ENCODE data around the gene NMNAT2.
A peak's percentile ranks its signal among the peaks of the same experiment; 100 is the strongest.

Gene NMNAT2

GRCh38 chr1:183416850-183417771, 1.1 kb downstream of the NMNAT2 start:
- Histone ChIP-seq H3K4me2 (ENCODE audit: low read length) (no peak overlapping the region), H2AFZ (ENCODE audit: low read depth, low read length) (no peak overlapping the region), H3K9ac (ENCODE audit: low read length) (no peak overlapping the region), H3K79me2 (ENCODE audit: low read length) (no peaks in the 10 kb centered on the region), H3K27me3 (ENCODE audit: low read depth, low read length) (no peaks in the 10 kb centered on the region), H3K36me3 (replicated peaks; ENCODE audit: low read depth, low read length) (no peaks in the 10 kb centered on the region), H3K4me1 (ENCODE audit: low read length) (no peaks in the 10 kb centered on the region), H4K20me1 (ENCODE audit: insufficient read depth, low read length) (no peaks in the 10 kb centered on the region), H3K27ac (ENCODE audit: low read length) (no peak overlapping the region), H3K9me3 (ENCODE audit: insufficient read depth, low read length) (no peaks in the 10 kb centered on the region), H3K4me3 (ENCODE audit: low read length) (no peak overlapping the region)
- TF ChIP-seq CTCF (IDR thresholded peaks at IDR 0.05; ENCODE audit: low read depth, low read length) (no peak), EZH2phosphoT487 (IDR thresholded peaks at IDR 0.05; ENCODE audit: low read depth) (no peak)

GRCh38 chr1:183414365-183414764, 3.8 kb downstream of the NMNAT2 start:
- Histone ChIP-seq H3K9me3 (ENCODE audit: insufficient read depth, low read length) (no peaks in the 10 kb centered on the region), H3K9ac (ENCODE audit: low read length) (no peak overlapping the region), H3K79me2 (ENCODE audit: low read length) (no peaks in the 10 kb centered on the region)

GRCh38 chr1:183411091-183411490, 7.1 kb downstream of the NMNAT2 start:
- H3K4me1 ChIP-seq (ENCODE audit: low read length): peaks cover 15% of the 10 kb centered on the region
- no peak overlapping the region for H3K4me3 ChIP-seq (ENCODE audit: low read length)
- no peaks in the 10 kb centered on the region for H4K20me1 ChIP-seq (ENCODE audit: insufficient read depth, low read length)
- no peak overlapping the region for H3K27ac ChIP-seq (ENCODE audit: low read length)
- TF ChIP-seq CTCF (IDR thresholded peaks at IDR 0.05; ENCODE audit: low read depth, low read length) (no peak), EZH2phosphoT487 (IDR thresholded peaks at IDR 0.05; ENCODE audit: low read depth) (no peak)
- H2AFZ ChIP-seq (ENCODE audit: low read depth, low read length): no peak overlapping the region
- no peaks in the 10 kb centered on the region for H3K9me3 ChIP-seq (ENCODE audit: insufficient read depth, low read length)
- H3K36me3 ChIP-seq (replicated peaks; ENCODE audit: low read depth, low read length): no peaks in the 10 kb centered on the region
- no peak overlapping the region for H3K9ac ChIP-seq (ENCODE audit: low read length)
- no peaks in the 10 kb centered on the region for H3K79me2 ChIP-seq (ENCODE audit: low read length)
- no peak overlapping the region for H3K4me2 ChIP-seq (ENCODE audit: low read length)
- H3K27me3 ChIP-seq (ENCODE audit: low read depth, low read length): peaks cover 4% of the 10 kb centered on the region; the same call in 1 of the 2 replicates

More at GRCh38 chr1:183414365-183414764, 3.8 kb downstream of the NMNAT2 start:
- Histone ChIP-seq H3K4me1 (ENCODE audit: low read length) (no peaks in the 10 kb centered on the region), H4K20me1 (ENCODE audit: insufficient read depth, low read length) (no peaks in the 10 kb centered on the region), H3K4me3 (ENCODE audit: low read length) (no peak overlapping the region), H3K36me3 (replicated peaks; ENCODE audit: low read depth, low read length) (no peaks in the 10 kb centered on the region), H2AFZ (ENCODE audit: low read depth, low read length) (no peak overlapping the region), H3K4me2 (ENCODE audit: low read length) (no peak overlapping the region), H3K27me3 (ENCODE audit: low read depth, low read length) (no peaks in the 10 kb centered on the region), H3K27ac (ENCODE audit: low read length) (no peak overlapping the region)
- TF ChIP-seq EZH2phosphoT487 (IDR thresholded peaks at IDR 0.05; ENCODE audit: low read depth) (no peak), CTCF (IDR thresholded peaks at IDR 0.05; ENCODE audit: low read depth, low read length) (no peak)

- H3K36me3 ChIP-seq (replicated peaks; ENCODE audit: low read depth, low read length): no peaks in the 10 kb centered on the region
- peak overlapping the region; percentile 59 for H3K27ac ChIP-seq (ENCODE audit: low read length)
- no peaks in the 10 kb centered on the region for H3K79me2 ChIP-seq (ENCODE audit: low read length)
- H3K9ac ChIP-seq (ENCODE audit: low read length): no peak overlapping the region; the same call in none of the 2 replicates
- peaks cover 15% of the 10 kb centered on the region for H3K4me1 ChIP-seq (ENCODE audit: low read length)
- H3K4me2 ChIP-seq (ENCODE audit: low read length): peak overlapping the region; percentile 56
- no peak overlapping the region for H3K4me3 ChIP-seq (ENCODE audit: low read length)
- TF ChIP-seq EZH2phosphoT487 (IDR thresholded peaks at IDR 0.05; ENCODE audit: low read depth) (no peak), CTCF (IDR thresholded peaks at IDR 0.05; ENCODE audit: low read depth, low read length) (no peak)
- H3K9me3 ChIP-seq (ENCODE audit: insufficient read depth, low read length): no peaks in the 10 kb centered on the region
- no peaks in the 10 kb centered on the region for H4K20me1 ChIP-seq (ENCODE audit: insufficient read depth, low read length)
- peak overlapping the region; percentile 81; the same call in 1 of the 2 replicates for H2AFZ ChIP-seq (ENCODE audit: low read depth, low read length)
- H3K27me3 ChIP-seq (ENCODE audit: low read depth, low read length): peaks cover 12% of the 10 kb centered on the region; the same call in 1 of the 2 replicates
These were observed 10.2 kb downstream of the NMNAT2 start for GRCh38 chr1:183407961-183408360.

Measured in OCI-LY3 (cell line).